Epithelial cell of esophagus (primary cell): ENCODE results near the gene RGS16.
A peak's percentile ranks its signal among the peaks of the same experiment; 100 is the strongest.

Experiments
- DNase-seq: peaks from one replicate; pipeline ENCODE4 v3.0.0; 2010; ENCODE audit warnings: low read depth
- H3K4me3 ChIP-seq: 2 replicates; pipeline ENCODE4 v1.5.1; 2011; ENCODE audit warnings: mild to moderate bottlenecking, low read length, control low read depth
- TF ChIP-seq, protein P1 (sequence below): IDR thresholded peaks from 2 replicates; pipeline ENCODE4 v1.5.1; 2011; ENCODE audit warnings: low read depth, mild to moderate bottlenecking, low read length, control low read depth, inconsistent platforms; ENCODE audit not compliant: insufficient read depth; ENCODE audit errors: missing control alignments

Gene RGS16

DNA sequence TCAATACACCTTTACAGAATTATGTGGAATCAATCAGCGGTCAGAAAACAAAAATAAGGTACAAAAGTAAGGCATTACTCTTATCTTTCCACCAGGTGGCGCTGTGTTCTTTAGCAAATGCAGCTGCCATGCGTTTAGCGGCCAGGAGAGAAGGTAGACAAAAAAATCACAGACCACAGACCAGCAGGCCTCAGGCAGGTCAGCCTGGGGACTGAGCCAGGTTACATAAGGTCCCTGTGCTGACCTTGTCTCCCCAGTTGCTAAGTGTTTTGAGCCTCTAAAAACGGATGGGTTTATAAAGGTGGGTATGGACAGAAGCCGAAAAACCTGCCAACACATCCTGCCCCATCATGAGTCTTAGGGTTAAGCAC lies 2.8 kb downstream of the RGS16 start:
- TF ChIP-seq, protein P1, sequence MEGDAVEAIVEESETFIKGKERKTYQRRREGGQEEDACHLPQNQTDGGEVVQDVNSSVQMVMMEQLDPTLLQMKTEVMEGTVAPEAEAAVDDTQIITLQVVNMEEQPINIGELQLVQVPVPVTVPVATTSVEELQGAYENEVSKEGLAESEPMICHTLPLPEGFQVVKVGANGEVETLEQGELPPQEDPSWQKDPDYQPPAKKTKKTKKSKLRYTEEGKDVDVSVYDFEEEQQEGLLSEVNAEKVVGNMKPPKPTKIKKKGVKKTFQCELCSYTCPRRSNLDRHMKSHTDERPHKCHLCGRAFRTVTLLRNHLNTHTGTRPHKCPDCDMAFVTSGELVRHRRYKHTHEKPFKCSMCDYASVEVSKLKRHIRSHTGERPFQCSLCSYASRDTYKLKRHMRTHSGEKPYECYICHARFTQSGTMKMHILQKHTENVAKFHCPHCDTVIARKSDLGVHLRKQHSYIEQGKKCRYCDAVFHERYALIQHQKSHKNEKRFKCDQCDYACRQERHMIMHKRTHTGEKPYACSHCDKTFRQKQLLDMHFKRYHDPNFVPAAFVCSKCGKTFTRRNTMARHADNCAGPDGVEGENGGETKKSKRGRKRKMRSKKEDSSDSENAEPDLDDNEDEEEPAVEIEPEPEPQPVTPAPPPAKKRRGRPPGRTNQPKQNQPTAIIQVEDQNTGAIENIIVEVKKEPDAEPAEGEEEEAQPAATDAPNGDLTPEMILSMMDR: peak; percentile 76
- H3K4me3 ChIP-seq: no peak overlapping the region
- peak; percentile 80 for DNase-seq

GRCh38 chr1:182600745-182601415 lies 3.3 kb downstream of the RGS16 start:
- no peak for DNase-seq
- TF ChIP-seq, protein P1: no peak
- H3K4me3 ChIP-seq: no peak overlapping the region

GRCh38 chr1:182600036-182600713 lies 4.0 kb downstream of the RGS16 start:
- TF ChIP-seq, protein P1: no peak
- no peak overlapping the region for H3K4me3 ChIP-seq
- DNase-seq: no peak

GRCh38 chr1:182599339-182599738 lies 4.8 kb downstream of the RGS16 start:
- DNase-seq: no peak
- TF ChIP-seq, protein P1: peak; percentile 26
- H3K4me3 ChIP-seq: no peak overlapping the region

- H3K4me3 ChIP-seq: no peak overlapping the region
- TF ChIP-seq, protein P1: no peak
- no peak for DNase-seq
Observed at GRCh38 chr1:182598296-182598695, 5.9 kb downstream of the RGS16 start.

DNA sequence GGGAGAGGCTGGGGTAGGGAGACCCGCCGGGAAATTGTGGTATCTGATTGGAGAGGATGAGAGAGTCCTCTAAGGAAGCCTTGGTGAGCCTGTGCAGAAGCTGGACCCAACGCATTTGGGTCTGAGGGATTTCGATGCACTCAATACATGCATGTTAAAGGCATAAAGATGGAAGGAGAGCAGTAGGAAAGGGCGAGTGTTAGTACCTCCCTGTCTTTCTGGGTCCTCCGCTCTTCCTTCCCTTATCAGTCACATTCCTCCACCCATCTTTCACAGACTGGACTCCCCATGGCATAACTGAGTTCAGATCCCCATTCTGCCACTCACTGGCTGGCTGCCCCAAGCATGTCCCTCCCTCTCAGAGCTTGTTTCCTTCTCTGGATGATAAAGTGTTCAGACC lies 7.3 kb downstream of the RGS16 start:
- TF ChIP-seq, protein P1: no peak
- no peak overlapping the region for H3K4me3 ChIP-seq
- DNase-seq: no peak
